Subcutaneous adipose tissue (tissue), 4 donors: Measurements from ENCODE around the gene BICDL2. TPM values are rescaled to one million over a fixed set of nuclear protein-coding genes. Genes with fewer than 3 reads are reported as not detected.

ENCODE experiments used
- total RNA-seq, 4 donors: library from RNA; depleted of rRNA; stranded (reverse); fragments of >200 nt; gene quantifications; one replicate each; pipeline ENCODE4 v1.1.0, GENCODE V29; 2016
- TF ChIP-seq, protein P1 (sequence below): fragments of 450-650 bp; IDR thresholded peaks from one replicate; pipeline ENCODE4 v1.5.1; 2016; ENCODE audit warnings: low read depth, mild to moderate bottlenecking, control low read depth, antibody characterized with exemption, moderate library complexity

The BICDL2 gene
- total RNA-seq, 4 donors from 2014 or later, result not detected

DNA sequence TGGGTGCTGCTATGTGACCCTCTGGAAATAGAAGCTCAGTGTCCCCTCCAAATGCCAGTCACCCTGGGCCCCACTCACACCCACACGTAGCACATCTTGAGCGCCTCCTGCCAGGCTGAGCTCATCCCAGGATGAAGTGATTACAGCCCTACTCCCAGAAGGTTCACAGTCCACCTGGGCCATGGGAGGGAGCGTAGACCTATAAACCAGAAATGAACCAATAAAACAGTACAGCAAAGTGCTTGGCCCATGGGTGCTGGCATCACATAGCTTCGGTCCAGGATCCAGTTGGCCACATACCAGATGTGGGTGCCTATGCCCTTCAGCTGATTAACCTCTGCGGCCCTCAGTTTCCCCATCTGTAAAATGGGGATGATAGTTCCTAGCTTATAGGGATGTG, 2.2 kb upstream of the BICDL2 start:
- TF ChIP-seq, protein P1, sequence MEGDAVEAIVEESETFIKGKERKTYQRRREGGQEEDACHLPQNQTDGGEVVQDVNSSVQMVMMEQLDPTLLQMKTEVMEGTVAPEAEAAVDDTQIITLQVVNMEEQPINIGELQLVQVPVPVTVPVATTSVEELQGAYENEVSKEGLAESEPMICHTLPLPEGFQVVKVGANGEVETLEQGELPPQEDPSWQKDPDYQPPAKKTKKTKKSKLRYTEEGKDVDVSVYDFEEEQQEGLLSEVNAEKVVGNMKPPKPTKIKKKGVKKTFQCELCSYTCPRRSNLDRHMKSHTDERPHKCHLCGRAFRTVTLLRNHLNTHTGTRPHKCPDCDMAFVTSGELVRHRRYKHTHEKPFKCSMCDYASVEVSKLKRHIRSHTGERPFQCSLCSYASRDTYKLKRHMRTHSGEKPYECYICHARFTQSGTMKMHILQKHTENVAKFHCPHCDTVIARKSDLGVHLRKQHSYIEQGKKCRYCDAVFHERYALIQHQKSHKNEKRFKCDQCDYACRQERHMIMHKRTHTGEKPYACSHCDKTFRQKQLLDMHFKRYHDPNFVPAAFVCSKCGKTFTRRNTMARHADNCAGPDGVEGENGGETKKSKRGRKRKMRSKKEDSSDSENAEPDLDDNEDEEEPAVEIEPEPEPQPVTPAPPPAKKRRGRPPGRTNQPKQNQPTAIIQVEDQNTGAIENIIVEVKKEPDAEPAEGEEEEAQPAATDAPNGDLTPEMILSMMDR, result no peak

DNA sequence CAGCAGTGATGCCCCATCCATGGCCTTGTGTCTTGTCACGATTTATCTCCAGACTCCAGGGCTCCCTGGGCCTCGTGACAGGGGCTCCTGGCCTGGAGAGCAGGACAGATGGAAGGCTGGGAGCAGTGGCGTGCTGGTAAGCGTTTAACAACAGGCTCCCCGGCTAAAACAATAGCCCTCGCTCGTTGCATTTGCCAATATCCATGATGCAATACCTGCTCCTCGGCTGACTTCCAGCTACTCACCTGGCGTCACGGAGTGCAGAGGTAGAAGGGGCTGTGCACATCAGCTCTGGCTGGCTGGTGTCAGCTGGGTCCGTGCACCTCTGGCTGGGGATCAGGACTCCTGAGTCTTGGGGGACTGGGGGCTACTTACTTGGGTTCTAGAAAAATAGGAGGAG, 1.5 kb upstream of the BICDL2 start:
- TF ChIP-seq, protein P1, result no peak

DNA sequence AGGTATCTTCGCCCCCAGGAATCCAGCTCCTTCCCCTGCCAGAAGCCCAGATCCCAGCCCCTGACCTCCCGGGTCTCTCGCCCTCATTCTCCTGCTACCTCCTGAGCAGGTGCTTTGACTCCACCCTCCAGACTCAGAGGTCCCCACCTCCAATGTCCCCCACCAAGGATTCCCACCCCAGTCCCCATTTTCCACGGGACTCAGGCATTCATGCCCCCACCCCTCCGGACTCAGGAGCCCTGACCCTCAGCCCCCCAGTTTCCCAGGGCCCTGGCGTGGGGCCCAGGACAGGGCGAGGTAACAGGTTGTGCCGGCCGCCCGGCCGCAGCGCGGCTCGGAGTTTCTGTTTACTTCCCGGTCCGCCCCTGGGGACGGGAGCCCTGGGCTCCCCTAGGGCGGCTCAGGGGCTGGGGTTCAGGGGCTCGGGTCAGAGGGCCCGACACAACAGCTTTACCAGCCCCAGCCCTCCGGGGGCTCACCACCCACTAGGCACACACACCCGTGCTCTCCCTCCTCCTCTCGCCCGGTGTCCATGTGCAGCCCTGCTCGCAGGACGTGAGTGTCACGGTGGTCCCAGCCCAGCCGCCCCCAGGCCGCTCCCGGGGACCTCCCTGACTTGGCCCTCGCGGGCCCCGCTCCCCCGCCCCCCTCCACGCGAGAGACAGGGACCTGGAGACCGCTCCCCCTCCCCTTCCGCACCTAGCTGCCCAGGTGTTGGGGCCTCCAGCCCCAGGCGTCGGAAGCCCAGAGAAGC, 595 bp downstream of the BICDL2 start:
- TF ChIP-seq, protein P1, result no peak

DNA sequence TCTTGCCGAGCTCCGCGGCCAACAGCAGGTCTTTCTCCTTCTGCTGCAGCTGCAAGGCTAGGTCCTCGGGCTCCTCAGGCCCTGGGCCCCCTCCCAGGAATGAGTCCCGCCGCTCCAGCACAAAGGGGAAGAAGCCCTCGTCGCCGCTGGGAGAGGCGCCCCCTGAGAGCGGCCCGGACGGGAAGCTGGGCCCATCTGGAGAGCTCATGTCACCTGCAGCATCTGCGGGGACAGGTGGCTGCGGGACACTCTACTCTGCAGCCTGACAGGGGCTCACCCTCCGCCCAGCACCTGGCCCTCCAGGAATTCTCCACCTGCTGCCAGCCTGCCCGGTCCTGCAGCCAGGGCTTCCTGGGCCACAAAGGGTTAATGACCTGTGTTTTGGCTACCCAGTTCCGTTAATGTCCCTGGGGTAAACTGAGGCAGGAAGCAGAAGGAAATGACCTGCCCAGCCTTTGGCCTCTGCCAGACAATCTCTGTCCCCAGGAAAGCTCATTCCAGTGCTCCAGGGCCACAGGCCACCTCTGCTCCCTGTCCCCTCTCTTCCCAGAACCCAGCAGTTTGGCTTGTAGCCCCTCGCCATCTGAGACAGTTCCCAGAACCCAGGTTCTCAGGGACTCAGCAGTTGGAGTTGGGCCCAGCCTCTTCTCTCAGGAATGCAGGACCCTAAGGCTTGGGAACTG, 1.3 kb downstream of the BICDL2 start:
- TF ChIP-seq, protein P1, result no peak

DNA sequence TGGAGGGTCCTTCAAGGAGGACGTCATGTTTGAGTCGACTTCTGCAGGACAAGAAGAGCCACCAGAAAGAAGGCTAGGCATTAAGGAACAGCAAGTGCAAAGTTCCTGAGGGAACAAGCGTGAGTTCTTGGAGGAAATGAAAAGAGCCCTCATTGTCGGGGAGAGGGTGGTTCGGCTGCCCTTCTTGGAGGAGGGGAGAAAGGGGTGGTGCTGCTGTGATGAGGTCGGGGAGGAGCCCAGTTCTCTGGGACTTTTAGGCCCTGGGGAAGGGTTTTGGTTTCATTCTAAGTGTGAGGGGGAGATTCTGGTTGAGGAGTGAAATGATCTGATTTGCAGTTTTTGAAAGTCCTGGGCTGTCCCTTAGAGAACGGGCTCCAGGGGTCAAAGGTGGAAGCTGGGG, 4.1 kb downstream of the BICDL2 start:
- TF ChIP-seq, protein P1, result no peak

DNA sequence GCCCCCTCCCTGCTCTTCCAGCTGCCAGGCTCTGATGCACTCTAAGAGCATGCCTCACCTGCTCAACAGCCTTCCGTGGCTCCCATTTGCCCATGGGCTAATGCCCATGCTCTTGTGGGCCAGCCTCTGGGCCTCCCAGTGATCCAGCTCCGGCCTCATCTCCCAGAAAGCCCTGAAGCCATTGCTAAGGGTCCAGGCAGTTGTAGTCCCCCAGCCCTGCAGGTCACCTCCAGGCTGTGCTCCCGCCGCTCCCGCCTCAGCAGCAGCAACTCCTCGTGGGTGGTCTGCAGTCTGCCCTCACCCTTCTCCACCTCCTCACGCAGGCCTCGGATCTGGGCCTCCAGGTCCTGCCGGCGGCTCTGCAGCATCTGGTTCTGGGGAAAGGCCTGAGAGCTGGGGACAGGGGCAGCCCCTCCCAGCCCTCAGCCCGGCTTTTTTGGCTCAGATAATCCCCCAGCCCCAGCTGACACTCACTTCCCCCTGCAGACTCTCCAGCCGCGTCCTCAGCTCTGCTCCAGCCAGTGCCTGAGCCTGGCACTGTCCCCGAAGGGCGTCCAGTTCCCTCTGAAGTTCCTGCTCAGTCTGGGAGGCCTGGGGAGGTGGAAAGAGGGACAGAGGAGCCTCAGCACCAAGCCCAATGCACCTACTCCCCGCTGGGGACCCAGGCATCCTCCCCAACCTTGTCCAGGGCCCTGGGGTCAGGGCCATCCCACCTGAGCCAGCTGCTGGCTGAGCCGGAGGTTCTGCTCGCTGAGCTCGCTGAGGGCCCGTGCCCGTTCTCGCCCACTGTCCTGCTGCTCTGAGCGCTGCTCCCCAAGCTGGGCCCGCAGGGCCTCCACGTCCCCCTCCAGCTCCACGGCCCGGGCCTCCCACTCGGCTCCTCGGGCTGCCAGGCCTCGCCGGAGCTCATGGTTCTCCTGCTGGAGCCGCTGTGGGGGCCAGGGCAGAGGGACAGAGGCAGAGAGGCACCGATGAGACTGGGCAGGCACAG, 6.2 kb downstream of the BICDL2 start:
- TF ChIP-seq, protein P1, result no peak
